ENCODE data around the gene ZNF695.
"Not testable (repeated sequence)": the region's sequence is repeated elsewhere in the genome, so short reads cannot be mapped to it uniquely, and the experiment has no call there.

The ZNF695 gene
- total RNA-seq, result 0.14 to 1.7 (median 0.59) reads per million in 17 experiments

- DNase-seq, result peak; percentile 91 to 95 (median 94)
Observed at GRCh38 chr1:247007511-247008405, at the start of gene ZNF695. Gene ZNF695, minus strand, starts transcription at chr1:247008057. Its CDS starts 149 bp downstream, at chr1:247007908.

- no peak for DNase-seq
Observed at GRCh38 chr1:247056071-247056470, 48.2 kb upstream of the ZNF695 start.

DNA sequence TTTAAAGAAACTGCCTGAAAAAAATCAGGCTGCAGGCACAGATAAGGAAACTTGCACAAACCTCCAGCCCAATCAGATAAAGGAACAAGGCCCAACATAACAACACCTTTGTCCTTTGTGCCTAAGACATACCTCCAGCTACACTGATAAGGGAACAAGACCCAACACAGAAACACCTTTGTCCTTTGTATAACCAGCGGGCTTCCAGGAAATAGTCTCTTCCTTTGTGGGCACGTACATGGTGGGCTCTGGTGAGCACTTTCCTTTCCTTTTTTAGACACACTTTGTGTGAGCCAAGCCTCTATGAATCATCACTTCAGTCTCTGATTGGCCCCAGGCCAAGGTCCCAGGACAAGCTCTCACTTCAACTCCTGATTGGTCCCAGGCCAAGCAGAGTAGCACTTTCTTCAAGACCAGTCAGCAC is 47.1 kb upstream of the ZNF695 start:
- no peak for DNase-seq

GRCh38 chr1:247047702-247048101 is 39.8 kb upstream of the ZNF695 start:
- DNase-seq, result no peak

GRCh38 chr1:247047260-247047659 is 39.4 kb upstream of the ZNF695 start:
- DNase-seq, result no peak

- DNase-seq, result no peak
Observed at GRCh38 chr1:247043406-247043805, 35.5 kb upstream of the ZNF695 start.

- no peak for DNase-seq
Observed at GRCh38 chr1:247037511-247038320, 29.9 kb upstream of the ZNF695 start.

DNA sequence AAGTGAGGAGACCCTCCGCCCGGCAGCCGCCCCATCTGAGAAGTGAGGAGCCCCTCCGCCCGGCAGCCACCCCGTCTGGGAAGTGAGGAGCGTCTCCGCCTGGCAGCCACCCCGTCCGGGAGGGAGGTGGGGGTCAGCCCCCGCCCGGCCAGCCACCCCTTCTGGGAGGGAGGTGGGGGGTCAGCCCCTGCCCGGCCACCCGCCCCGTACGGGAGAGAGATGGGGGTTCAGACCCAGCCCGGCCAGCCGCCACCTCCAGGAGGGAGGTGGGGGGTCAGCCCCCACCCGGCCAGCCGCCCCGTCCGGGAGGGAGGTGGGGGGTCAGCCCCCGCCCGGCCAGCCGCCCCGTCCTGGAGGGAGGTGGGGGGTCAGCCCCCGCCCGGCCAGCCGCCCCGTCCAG is 24.4 kb upstream of the ZNF695 start:
- DNase-seq, result not testable (repeated sequence)

GRCh38 chr1:247024658-247025057 is 16.8 kb upstream of the ZNF695 start:
- DNase-seq, result not testable (repeated sequence)

DNA sequence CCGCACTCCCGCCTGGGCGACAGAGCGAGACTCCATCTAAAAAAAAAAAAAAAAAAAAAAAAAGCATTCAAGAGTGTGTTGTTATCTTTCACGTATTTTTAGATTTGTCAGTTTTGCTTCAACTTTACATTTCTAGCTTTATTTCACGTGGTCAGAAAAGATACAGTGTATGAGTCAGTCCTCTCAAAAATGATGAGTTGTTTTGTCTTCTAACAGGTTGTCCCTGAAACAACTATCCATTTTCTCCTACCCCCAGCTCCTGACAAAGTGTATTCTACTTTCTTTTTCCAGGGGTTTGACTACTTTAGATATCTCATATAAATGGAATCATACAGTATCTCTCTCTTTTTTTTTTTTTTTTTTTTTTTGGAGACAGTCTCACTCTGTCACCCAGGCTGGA is 5.5 kb upstream of the ZNF695 start:
- DNase-seq, result no peak

- no peak for DNase-seq
Observed at GRCh38 chr1:247008406-247008799, 546 bp upstream of the ZNF695 start.

GRCh38 chr1:247004081-247004480 is 3.8 kb downstream of the ZNF695 start:
- not testable (repeated sequence) for DNase-seq

DNA sequence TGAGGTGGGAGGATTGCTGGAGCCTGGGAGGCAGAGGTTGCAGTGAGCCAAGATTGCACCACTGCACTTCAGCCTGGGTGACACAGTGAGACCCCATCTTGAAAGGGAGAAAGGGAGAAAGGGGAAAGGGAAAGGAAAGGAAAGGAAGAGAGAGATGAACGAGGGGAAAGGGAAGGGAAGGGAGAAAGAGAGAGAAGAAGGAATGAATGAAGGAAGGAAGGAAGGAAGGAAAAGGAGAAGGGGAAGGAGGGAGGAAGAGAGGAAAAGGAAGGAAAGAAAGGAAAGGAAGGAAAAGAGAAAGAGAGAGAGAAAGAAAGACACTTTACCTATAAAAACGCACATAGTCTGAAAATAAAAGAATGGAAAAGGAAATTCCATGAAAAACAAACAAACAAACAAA is 18.0 kb downstream of the ZNF695 start:
- no peak for DNase-seq

- no peak for DNase-seq
Observed at GRCh38 chr1:246988316-246988715, 19.5 kb downstream of the ZNF695 start.

- no peak for DNase-seq
Observed at GRCh38 chr1:246987083-246987690, 20.7 kb downstream of the ZNF695 start.

DNA sequence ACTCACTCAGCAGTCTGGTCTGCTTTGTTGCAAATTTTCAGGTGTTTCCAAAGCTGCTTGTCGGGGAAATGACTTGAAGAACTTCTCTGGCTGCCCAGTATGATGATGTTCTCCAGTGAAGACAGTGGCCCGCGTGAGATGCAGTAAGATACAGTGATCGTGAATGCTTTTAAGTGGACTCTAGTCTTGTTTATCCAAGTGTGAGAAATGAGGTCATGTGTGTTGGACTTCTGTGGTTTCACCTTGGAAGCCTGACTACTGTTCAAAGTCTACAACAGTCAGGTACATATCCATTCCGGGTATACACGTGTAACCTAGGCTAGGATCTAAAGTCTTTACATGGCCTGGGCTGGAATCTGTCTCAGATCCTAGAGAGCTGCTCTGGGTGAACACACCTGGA is 29.1 kb downstream of the ZNF695 start:
- DNase-seq, result no peak

DNA sequence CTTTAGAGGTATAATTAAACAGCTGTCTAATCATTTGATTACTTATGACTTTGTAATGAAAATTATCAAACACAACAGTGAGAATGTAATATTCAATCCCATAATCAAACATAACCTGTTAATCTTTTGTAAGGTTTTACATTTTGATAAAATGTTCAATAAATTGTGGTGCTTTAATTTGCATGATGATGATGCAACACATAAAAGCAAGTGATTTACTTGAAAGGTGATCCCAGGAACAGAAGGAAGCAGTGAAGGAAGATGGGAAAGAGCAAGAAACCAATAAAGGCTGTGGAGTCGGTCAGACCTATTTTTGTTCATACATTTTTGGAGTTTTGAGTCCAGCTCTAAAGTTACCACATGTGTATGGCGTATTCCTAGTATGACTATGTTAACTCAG is 29.6 kb downstream of the ZNF695 start:
- no peak for DNase-seq

- no peak for DNase-seq
Observed at GRCh38 chr1:246971969-246972368, 35.9 kb downstream of the ZNF695 start.

- peak; percentile 47 to 73 (median 62) for DNase-seq
Observed at GRCh38 chr1:246971090-246971721, 36.7 kb downstream of the ZNF695 start.

DNA sequence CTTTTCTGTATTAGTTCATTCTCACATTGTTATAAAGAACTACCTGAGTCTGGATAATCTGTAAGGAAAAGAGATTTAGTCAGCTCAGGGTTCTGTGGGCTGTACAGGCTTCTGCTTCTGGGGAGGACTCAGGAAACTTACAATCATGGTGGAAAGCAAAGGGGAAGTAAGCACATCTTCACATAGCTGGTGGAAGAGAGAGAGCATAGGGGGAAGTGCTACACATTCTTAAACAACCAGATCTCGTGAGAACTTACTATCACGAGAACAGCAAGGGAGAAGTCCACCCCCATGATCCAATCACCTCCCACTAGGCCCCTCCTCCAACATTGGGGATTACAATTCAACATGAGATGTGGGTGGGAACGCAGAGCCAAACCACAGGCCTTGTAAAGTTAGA is 38.2 kb downstream of the ZNF695 start:
- peak in 3 of 4 experiments; percentile 9 to 36 (median 31) for DNase-seq

DNA sequence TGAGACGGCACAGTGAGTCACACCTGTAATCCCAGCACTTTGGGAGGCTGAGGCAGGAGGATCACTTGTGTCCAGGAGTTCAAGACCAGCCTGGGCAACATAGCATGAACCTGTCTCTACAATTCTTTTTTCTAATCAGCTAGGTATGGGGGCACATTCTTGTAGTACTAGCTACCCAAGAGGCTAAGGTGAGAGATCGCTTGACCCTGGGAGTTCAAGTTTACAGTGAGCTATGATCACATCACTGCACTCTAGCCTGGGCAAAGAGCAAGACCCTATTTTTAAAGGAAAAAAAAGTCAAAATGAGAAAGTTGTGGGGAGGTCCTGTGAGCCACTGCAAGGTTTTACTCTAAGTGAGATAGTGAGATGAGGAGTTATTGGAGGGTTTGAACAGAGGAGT is 41.4 kb downstream of the ZNF695 start:
- DNase-seq, result no peak

DNA sequence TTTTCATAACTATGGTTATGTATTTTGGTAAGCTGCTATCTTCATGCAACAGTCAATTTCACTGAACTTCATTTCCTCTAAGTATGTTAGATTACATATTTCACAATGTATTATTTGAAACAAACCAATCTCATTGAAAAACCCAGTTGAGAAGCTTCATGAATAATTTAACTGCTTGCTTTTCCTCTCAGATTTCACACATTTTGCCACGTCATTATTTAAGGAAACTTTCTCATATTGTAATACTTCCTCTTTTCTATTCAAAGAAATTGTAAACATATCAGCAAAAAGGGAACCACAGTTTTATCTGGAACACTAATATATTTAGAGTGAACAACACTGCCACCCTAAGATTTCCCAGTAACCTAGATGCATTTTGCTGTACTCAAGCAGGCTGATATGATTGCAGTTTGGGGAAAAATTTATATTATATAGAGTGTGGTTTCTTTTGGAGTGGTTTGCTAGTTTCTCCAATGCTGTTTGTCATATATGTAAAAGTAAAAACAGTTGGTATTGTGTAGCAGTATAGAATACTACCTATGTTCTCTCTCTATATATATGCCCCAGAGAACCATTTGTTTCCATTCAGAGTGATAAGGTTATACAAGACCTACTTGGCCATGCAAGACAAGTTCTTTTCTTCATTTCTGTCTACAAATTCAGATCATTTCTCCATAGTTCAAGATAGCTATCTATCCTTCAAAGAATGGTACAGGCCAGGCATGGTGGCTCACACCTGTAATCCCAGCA is 47.7 kb downstream of the ZNF695 start:
- peak; percentile 41 to 96 (median 74) for DNase-seq
